ENCODE results near the gene MTUS2. TPM values are rescaled to one million over a fixed set of nuclear protein-coding genes. Genes with fewer than 3 reads are reported as not detected.

MTUS2 gene
- total RNA-seq, 1 experiment from 2014 or later = under 0.01 TPM

- no peak for DNase-seq (ENCODE audit: low read depth)
Measured at GRCh38 chr13:28859069-28859468, 38.9 kb downstream of the MTUS2 start.

DNA sequence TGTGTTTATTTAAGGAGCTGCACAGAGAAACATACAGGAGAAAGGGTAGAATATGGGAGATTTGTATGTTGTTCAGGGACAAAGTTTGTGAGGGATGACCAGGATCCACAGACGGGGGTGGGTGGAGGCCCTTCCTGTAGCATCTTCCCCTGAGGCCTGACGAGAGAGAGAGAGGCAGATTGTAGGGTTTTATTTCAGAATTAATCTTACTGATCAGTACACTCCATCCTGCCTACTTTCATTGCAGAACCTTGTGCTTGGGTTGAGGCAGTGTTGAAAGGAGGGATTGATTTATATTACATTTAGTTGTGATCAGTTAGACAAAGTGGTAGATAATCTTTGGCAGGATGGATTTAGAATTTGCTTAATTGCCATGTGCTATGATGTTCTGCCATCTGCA, 39.6 kb downstream of the MTUS2 start:
- no peak for DNase-seq (ENCODE audit: low read depth)

GRCh38 chr13:28864544-28864943, 44.4 kb downstream of the MTUS2 start:
- no peak for DNase-seq (ENCODE audit: low read depth)

GRCh38 chr13:28865149-28865744, 45.1 kb downstream of the MTUS2 start:
- no peak for DNase-seq (ENCODE audit: low read depth)

- DNase-seq (ENCODE audit: low read depth) = no peak
Measured at GRCh38 chr13:28865951-28866350, 45.8 kb downstream of the MTUS2 start.

DNA sequence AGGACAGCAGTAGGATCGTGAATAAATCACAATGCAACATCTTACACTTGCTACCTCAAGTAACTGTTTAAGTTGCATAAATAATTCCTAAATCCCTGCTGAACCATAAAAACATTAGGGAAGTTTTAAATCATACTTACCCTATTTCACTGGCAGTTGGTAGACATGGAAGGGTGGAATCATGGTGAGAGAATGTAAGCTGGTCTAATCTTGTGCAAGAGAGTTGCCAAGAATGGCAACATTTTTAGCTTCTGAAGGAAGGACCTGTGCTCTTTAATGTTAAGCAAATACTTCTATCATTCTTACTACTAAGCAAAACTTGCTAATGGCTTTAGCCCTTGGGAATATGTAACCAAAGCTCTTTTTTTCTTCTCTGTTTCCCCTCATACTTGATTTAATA, 46.8 kb downstream of the MTUS2 start:
- no peak for DNase-seq (ENCODE audit: low read depth)

DNA sequence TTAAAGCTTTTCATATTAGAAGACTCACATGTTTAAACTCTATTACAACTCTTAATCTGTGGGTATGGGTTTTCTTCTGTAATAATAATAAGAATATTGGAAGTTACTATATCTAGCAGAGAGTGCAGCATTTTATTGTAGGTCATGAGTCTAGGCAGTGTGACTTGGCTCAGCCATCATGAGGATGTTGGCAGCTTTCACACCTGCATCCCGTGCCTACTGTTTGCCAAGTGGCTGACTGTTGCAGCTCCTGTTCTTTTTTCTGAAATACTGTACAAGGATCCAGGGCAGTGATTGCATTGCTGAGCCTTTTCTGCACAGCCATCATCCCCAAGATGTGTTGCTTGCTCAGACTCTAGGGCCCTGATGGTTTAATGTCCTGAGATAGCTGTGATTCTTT, 47.4 kb downstream of the MTUS2 start:
- no peak for DNase-seq (ENCODE audit: low read depth)

DNA sequence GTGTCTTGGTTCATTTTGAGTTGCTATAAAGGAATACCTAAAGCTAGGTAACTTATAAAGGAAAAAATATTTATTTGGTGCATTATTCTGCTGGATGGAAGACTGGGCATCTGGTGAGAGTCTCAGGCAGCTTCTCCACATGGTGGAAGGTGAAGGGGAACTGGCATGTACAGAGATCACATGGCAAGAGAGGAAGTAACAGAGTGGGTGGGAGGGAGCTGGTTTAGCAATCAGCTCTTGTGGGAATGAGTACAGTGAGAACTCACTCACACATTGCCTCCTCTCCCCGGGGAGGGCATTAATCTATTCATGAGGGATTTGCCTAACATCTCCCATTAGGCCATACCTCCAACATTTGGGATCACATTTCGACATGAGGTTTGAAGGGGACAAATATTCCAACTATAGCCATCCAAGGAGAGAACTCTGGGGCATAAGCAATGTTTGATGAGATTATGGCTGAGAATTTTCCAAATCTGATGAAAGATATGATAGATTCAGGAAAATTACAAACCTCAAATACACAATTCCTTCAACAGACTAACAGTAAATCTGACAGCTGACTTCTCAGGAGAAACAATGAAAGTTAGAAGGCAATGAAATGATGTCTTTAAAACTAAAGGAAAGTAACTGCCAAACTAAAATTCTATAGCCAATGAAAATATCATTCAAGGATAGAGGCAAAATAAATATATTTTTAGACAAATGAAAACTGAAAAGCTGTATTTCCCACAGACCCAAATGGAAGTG, 52.5 kb downstream of the MTUS2 start:
- DNase-seq (ENCODE audit: low read depth) = no peak

- no peak for DNase-seq (ENCODE audit: low read depth)
Measured at GRCh38 chr13:28875846-28876615, 55.9 kb downstream of the MTUS2 start.

DNA sequence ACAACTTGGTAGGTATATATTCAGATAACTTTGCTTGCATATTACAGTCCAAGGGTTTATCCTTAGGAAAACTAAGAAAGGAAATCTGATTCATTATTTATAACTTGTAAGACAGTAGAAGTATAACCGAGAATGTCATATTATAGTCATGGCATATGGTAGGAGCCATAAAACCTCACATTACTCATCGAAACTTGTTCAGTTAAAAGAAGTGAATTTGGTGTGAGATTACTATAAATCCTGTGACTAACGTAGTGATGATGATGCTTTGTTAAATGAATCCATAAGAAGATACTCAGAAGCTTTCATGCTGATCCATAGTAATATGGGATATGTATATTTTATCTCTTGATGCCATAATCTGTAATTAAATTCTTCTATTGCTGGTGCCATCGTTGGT, 57.3 kb downstream of the MTUS2 start:
- DNase-seq (ENCODE audit: low read depth) = no peak

- no peak for DNase-seq (ENCODE audit: low read depth)
Measured at GRCh38 chr13:28885181-28885580, 65.0 kb downstream of the MTUS2 start.

DNA sequence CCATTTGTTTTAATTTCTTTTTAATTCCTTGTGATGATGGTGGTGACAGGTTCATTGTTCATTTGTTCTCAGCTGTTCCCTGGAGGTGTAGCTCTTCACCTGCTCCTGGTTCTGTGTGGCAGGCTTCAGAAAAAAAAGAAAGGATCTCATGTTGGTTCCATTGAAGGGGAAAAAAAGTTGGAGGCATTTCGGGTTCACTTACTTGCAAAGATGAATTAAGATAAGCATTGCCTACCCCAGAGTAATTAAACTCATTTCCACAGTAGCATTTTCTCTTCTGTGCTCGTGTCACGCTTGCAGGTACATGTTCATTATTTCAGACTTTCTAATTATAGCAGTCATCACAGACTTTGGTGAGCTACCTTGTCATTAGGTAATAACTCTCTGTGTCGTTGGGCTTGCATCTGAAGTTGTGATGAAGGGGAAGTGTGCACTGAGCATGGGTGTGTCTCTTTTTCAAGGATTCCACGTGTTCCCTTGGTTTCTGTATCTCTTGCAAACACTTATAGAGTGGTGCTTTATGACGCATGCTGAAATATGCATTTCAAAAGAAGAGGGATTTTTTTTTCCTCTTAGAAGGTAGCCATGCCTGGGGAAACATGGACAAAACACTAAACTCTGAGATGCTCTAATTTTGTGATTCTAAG, 69.1 kb downstream of the MTUS2 start:
- no peak for DNase-seq (ENCODE audit: low read depth)

GRCh38 chr13:28890712-28891111, 70.6 kb downstream of the MTUS2 start:
- no peak for DNase-seq (ENCODE audit: low read depth)

GRCh38 chr13:28918030-28918429, 97.9 kb downstream of the MTUS2 start:
- no peak for DNase-seq (ENCODE audit: low read depth)

- DNase-seq (ENCODE audit: low read depth) = no peak
Measured at GRCh38 chr13:28922341-28922740, 102.2 kb downstream of the MTUS2 start.

- DNase-seq (ENCODE audit: low read depth) = no peak
Measured at GRCh38 chr13:28935104-28935503, 115.0 kb downstream of the MTUS2 start.

GRCh38 chr13:28942906-28943305, 122.8 kb downstream of the MTUS2 start:
- no peak for DNase-seq (ENCODE audit: low read depth)

DNA sequence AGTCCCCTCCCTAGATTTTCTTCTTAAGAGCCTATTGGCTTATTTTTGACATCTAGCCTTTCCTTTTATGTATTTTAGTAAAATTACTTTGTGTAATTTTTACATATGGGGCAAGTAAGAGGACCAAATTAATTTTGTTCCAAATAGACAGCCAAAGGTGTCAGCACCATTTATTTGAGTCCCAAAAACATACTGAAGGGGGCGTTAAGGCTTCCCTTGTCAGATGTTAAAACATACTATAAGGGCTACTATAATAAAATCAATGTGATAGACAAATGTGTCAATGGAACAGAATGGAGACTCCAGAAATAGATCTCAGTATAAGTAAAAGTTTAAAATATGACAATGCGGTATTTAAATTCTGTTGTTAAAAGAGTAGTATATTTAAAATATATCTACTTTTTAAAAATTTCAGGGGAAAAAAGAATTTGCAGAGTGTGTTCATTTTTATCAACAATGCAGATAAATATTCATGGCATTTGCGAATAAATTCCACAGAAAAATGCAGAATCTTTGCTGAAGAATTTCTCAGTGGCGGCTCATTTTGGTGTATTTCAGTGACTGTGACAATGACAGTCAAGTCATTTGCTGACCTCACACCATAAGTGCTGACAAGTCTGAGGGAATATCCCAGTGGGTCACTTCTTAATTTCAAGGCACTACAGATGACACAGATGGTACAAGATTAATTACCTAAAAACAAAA, 133.7 kb downstream of the MTUS2 start:
- no peak for DNase-seq (ENCODE audit: low read depth)

GRCh38 chr13:28954419-28954725, 134.2 kb downstream of the MTUS2 start:
- DNase-seq (ENCODE audit: low read depth) = no peak

GRCh38 chr13:28954810-28955209, 134.7 kb downstream of the MTUS2 start:
- no peak for DNase-seq (ENCODE audit: low read depth)

- DNase-seq (ENCODE audit: low read depth) = no peak
Measured at GRCh38 chr13:28955264-28955966, 135.3 kb downstream of the MTUS2 start.

Measured in Daoy (cell line).